Fibroblast of lung (primary cell): ENCODE results near the gene SYT7.

Experiments used
- EZH2 ChIP-seq: IDR thresholded peaks from 2 replicates; pipeline ENCODE4 v1.5.1; 2012; ENCODE audit warnings: low read length, control low read depth, mild to moderate bottlenecking; ENCODE audit errors: missing control alignments
- TF ChIP-seq, protein P1 (sequence below), 2 donors: IDR thresholded peaks in 1 of 2; conservative IDR thresholded peaks in 1 of 2; 1 replicate in 1 of 2; 2 replicates in 1 of 2; pipeline ENCODE4 v1.5.1; 2011 to 2012; ENCODE audit warnings: low read length in 2 of 2, control low read depth in 1 of 2, inconsistent platforms in 1 of 2, low read depth in 1 of 2, mild to moderate bottlenecking in 1 of 2

DNA sequence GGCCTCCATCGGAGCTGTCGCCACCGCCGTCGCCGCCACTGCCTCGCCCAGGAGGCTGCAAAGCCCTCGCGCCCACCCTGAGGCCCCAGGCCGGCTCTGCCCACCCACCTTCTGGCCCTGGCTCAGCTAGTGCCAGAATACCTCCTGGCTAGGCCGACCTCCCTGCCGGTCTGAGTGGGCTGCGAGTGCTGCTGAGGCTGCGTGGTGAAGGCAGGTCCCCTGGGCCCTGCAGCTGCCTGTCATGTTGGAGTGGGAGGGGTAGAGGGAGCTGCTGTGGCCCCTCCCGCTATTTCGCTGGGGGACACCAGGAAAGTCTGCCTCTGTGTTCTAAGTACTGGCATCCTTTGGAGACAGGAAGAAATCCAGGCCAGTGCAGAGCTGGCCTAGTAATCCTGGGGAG lies 38.2 kb downstream of the SYT7 start:
- TF ChIP-seq, protein P1, sequence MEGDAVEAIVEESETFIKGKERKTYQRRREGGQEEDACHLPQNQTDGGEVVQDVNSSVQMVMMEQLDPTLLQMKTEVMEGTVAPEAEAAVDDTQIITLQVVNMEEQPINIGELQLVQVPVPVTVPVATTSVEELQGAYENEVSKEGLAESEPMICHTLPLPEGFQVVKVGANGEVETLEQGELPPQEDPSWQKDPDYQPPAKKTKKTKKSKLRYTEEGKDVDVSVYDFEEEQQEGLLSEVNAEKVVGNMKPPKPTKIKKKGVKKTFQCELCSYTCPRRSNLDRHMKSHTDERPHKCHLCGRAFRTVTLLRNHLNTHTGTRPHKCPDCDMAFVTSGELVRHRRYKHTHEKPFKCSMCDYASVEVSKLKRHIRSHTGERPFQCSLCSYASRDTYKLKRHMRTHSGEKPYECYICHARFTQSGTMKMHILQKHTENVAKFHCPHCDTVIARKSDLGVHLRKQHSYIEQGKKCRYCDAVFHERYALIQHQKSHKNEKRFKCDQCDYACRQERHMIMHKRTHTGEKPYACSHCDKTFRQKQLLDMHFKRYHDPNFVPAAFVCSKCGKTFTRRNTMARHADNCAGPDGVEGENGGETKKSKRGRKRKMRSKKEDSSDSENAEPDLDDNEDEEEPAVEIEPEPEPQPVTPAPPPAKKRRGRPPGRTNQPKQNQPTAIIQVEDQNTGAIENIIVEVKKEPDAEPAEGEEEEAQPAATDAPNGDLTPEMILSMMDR (conservative IDR thresholded peaks at IDR 0.05 in 1 of 2, IDR thresholded peaks at IDR 0.05 in 1 of 2; ENCODE audit: low read depth in 1 of 2, low read length in 2 of 2), result no peak
- TF ChIP-seq EZH2, result no peak
